SK-N-SH treated with all-trans-retinoic acid at 6 μM for 48 hours (cell line): ENCODE data around the gene LRMDA.

Experiments
- ATAC-seq: fragments of 200-7000 bp; cut with Tn5 transposase; 3 replicates; pipeline ENCODE4 v1.9.1; 2020; ENCODE audit warnings: mild to moderate bottlenecking, moderate library complexity
- ARNTL ChIP-seq: fragments of 450-650 bp; formaldehyde crosslinking; IDR thresholded peaks from 2 replicates; pipeline ENCODE4 v1.5.0; 2020; ENCODE audit warnings: low read depth, mild to moderate bottlenecking, moderate library complexity, borderline replicate concordance
- BACH2 ChIP-seq: fragments of 250-450 bp; sonication (Bioruptor Pico); IDR thresholded peaks from 2 replicates; pipeline ENCODE4 v1.9.0; 2021; ENCODE audit warnings: mild to moderate bottlenecking, borderline replicate concordance
- CSDC2 ChIP-seq: fragments of 250-450 bp; sonication (Bioruptor Pico); IDR thresholded peaks from 2 replicates; pipeline ENCODE4 v1.5.0; 2020; ENCODE audit warnings: mild to moderate bottlenecking, moderate library complexity
- ESRRG ChIP-seq: fragments of 250-450 bp; sonication (Bioruptor Pico); IDR thresholded peaks from 2 replicates; pipeline ENCODE4 v1.6.1; 2021; ENCODE audit warnings: mild to moderate bottlenecking
- ISL1 ChIP-seq: fragments of 250-450 bp; sonication (Bioruptor Pico); IDR thresholded peaks from 2 replicates; pipeline ENCODE4 v2.1.2; 2022; ENCODE audit warnings: mild to moderate bottlenecking, moderate library complexity
- OSR1 ChIP-seq: fragments of 250-450 bp; sonication (Bioruptor Pico); IDR thresholded peaks from 2 replicates; pipeline ENCODE4 v1.8.0; 2022; ENCODE audit warnings: moderate library complexity, mild to moderate bottlenecking, inconsistent platforms
- PPARA ChIP-seq: fragments of 250-450 bp; sonication (Bioruptor Pico); IDR thresholded peaks from 2 replicates; pipeline ENCODE4 v1.5.0; 2020; ENCODE audit warnings: mild to moderate bottlenecking, borderline replicate concordance
- RARB ChIP-seq: fragments of 250-450 bp; sonication (Bioruptor Pico); IDR thresholded peaks from 2 replicates; pipeline ENCODE4 v1.8.0; 2021; ENCODE audit warnings: mild to moderate bottlenecking, moderate library complexity
- SNAI2 ChIP-seq: fragments of 250-450 bp; sonication (Bioruptor Pico); IDR thresholded peaks from 2 replicates; pipeline ENCODE4 v1.5.0; 2020; ENCODE audit warnings: mild to moderate bottlenecking, moderate library complexity
- TCF4 ChIP-seq: fragments of 250-450 bp; sonication (Bioruptor Pico); IDR thresholded peaks from 2 replicates; pipeline ENCODE4 v1.8.0; 2021; ENCODE audit warnings: mild to moderate bottlenecking, moderate library complexity, borderline replicate concordance
- TOX ChIP-seq: fragments of 250-450 bp; sonication (Bioruptor Pico); IDR thresholded peaks from 2 replicates; pipeline ENCODE4 v1.8.0; 2021; ENCODE audit warnings: mild to moderate bottlenecking, moderate library complexity, borderline replicate concordance
- TSHZ2 ChIP-seq: fragments of 250-450 bp; sonication (Bioruptor Pico); IDR thresholded peaks from 2 replicates; pipeline ENCODE4 v1.5.0; 2020; ENCODE audit warnings: mild to moderate bottlenecking, moderate library complexity
- ZC3H10 ChIP-seq: fragments of 250-450 bp; sonication (Bioruptor Pico); IDR thresholded peaks from 2 replicates; pipeline ENCODE4 v1.5.1; 2021; ENCODE audit warnings: mild to moderate bottlenecking, moderate library complexity
- ZFP3 ChIP-seq: fragments of 250-450 bp; sonication (Bioruptor Pico); IDR thresholded peaks from 2 replicates; pipeline ENCODE4 v1.5.0; 2020; ENCODE audit warnings: mild to moderate bottlenecking, moderate library complexity
- ZFP30 ChIP-seq: fragments of 450-650 bp; formaldehyde crosslinking; IDR thresholded peaks from 2 replicates; pipeline ENCODE4 v1.5.0; 2022; ENCODE audit warnings: mild to moderate bottlenecking, moderate library complexity
- ZNF565 ChIP-seq: fragments of 450-650 bp; formaldehyde crosslinking; conservative IDR thresholded peaks from 2 replicates; pipeline ENCODE4 v1.5.0; 2020; ENCODE audit warnings: low read depth, mild to moderate bottlenecking, moderate library complexity
- ZNF70 ChIP-seq: fragments of 450-650 bp; formaldehyde crosslinking; IDR thresholded peaks from 2 replicates; pipeline ENCODE4 v1.5.0; 2020; ENCODE audit warnings: mild to moderate bottlenecking, moderate library complexity
- ZNF8 ChIP-seq: fragments of 450-650 bp; formaldehyde crosslinking; IDR thresholded peaks from 2 replicates; pipeline ENCODE4 v1.5.0; 2020; ENCODE audit warnings: mild to moderate bottlenecking, moderate library complexity
- TF ChIP-seq, protein P1 (sequence below): fragments of 250-450 bp; sonication (Bioruptor Pico); IDR thresholded peaks from 2 replicates; pipeline ENCODE4 v1.5.1; 2021; ENCODE audit warnings: mild to moderate bottlenecking, moderate library complexity
- TF ChIP-seq, protein P2 (sequence below): fragments of 250-450 bp; sonication (Bioruptor Pico); IDR thresholded peaks from 2 replicates; pipeline ENCODE4 v1.8.0; 2021; ENCODE audit warnings: low read depth, mild to moderate bottlenecking, moderate library complexity, borderline replicate concordance
- TF ChIP-seq, protein P3 (sequence below): fragments of 250-450 bp; sonication (Bioruptor Pico); IDR thresholded peaks from 2 replicates; pipeline ENCODE4 v1.5.1; 2020; ENCODE audit warnings: low read depth, mild to moderate bottlenecking, moderate library complexity
- TF ChIP-seq, protein P4 (sequence below): fragments of 250-450 bp; sonication (Bioruptor Pico); IDR thresholded peaks from 2 replicates; pipeline ENCODE4 v1.8.0; 2020; ENCODE audit warnings: mild to moderate bottlenecking, moderate library complexity, borderline replicate concordance

The LRMDA gene

GRCh38 chr10:75836064-75836463, 404.6 kb downstream of the LRMDA start:
- ATAC-seq, result no peak
- TF ChIP-seq, protein P1, sequence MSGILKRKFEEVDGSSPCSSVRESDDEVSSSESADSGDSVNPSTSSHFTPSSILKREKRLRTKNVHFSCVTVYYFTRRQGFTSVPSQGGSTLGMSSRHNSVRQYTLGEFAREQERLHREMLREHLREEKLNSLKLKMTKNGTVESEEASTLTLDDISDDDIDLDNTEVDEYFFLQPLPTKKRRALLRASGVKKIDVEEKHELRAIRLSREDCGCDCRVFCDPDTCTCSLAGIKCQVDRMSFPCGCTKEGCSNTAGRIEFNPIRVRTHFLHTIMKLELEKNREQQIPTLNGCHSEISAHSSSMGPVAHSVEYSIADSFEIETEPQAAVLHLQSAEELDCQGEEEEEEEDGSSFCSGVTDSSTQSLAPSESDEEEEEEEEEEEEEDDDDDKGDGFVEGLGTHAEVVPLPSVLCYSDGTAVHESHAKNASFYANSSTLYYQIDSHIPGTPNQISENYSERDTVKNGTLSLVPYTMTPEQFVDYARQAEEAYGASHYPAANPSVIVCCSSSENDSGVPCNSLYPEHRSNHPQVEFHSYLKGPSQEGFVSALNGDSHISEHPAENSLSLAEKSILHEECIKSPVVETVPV (CRISPR knock-in tag), result no peak
- TF ChIP-seq RARB (no peak), ZNF565 (CRISPR knock-in tag) (no peak), CSDC2 (no peak), ISL1 (CRISPR knock-in tag) (no peak), ZFP30 (no peak), ARNTL (CRISPR knock-in tag) (no peak), ESRRG (no peak), TSHZ2 (CRISPR knock-in tag) (no peak), BACH2 (CRISPR knock-in tag) (no peak), ZNF8 (CRISPR knock-in tag) (no peak), SNAI2 (CRISPR knock-in tag) (no peak), ZC3H10 (no peak), OSR1 (CRISPR knock-in tag) (no peak), TCF4 (CRISPR knock-in tag) (no peak), ZFP3 (no peak), PPARA (CRISPR knock-in tag) (no peak), ZNF70 (CRISPR knock-in tag) (no peak)
- TF ChIP-seq, protein P2, sequence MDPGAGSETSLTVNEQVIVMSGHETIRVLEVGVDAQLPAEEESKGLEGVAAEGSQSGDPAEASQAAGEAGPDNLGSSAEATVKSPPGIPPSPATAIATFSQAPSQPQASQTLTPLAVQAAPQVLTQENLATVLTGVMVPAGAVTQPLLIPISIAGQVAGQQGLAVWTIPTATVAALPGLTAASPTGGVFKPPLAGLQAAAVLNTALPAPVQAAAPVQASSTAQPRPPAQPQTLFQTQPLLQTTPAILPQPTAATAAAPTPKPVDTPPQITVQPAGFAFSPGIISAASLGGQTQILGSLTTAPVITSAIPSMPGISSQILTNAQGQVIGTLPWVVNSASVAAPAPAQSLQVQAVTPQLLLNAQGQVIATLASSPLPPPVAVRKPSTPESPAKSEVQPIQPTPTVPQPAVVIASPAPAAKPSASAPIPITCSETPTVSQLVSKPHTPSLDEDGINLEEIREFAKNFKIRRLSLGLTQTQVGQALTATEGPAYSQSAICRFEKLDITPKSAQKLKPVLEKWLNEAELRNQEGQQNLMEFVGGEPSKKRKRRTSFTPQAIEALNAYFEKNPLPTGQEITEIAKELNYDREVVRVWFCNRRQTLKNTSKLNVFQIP (CRISPR knock-in tag), result no peak
- TF ChIP-seq, protein P3, sequence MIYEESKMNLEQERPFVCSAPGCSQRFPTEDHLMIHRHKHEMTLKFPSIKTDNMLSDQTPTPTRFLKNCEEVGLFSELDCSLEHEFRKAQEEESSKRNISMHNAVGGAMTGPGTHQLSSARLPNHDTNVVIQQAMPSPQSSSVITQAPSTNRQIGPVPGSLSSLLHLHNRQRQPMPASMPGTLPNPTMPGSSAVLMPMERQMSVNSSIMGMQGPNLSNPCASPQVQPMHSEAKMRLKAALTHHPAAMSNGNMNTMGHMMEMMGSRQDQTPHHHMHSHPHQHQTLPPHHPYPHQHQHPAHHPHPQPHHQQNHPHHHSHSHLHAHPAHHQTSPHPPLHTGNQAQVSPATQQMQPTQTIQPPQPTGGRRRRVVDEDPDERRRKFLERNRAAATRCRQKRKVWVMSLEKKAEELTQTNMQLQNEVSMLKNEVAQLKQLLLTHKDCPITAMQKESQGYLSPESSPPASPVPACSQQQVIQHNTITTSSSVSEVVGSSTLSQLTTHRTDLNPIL (CRISPR knock-in tag), result no peak

DNA sequence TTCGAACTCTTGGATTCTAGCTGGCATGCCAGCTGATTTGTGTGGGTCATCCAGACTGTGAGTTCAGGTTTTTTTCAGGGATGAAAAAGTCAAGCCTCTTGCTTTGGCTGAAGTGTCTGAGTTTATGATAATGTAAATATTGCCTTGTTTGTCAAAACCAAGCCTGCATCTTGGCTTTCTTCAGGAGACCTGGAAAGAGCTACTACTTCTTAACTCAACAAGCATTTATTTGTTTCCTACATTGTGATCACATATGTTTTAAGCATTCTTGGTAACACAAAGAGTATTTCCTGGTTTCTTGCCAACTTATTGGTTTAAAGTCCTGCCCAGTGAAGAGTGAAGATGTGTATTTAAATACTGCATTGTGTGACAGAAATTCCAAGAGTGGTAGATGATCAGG, 407.1 kb downstream of the LRMDA start:
- ATAC-seq, result no peak
- TF ChIP-seq ZNF8 (CRISPR knock-in tag) (no peak), ZFP30 (no peak), ARNTL (CRISPR knock-in tag) (no peak), ZNF70 (CRISPR knock-in tag) (no peak), PPARA (CRISPR knock-in tag) (no peak), OSR1 (CRISPR knock-in tag) (no peak), ZNF565 (CRISPR knock-in tag) (no peak), ZFP3 (no peak), TSHZ2 (CRISPR knock-in tag) (no peak), BACH2 (CRISPR knock-in tag) (no peak), TOX (CRISPR knock-in tag) (no peak), CSDC2 (no peak), ESRRG (no peak)
- TF ChIP-seq, protein P4, sequence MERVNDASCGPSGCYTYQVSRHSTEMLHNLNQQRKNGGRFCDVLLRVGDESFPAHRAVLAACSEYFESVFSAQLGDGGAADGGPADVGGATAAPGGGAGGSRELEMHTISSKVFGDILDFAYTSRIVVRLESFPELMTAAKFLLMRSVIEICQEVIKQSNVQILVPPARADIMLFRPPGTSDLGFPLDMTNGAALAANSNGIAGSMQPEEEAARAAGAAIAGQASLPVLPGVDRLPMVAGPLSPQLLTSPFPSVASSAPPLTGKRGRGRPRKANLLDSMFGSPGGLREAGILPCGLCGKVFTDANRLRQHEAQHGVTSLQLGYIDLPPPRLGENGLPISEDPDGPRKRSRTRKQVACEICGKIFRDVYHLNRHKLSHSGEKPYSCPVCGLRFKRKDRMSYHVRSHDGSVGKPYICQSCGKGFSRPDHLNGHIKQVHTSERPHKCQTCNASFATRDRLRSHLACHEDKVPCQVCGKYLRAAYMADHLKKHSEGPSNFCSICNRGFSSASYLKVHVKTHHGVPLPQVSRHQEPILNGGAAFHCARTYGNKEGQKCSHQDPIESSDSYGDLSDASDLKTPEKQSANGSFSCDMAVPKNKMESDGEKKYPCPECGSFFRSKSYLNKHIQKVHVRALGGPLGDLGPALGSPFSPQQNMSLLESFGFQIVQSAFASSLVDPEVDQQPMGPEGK, result no peak
- TF ChIP-seq, protein P2 (CRISPR knock-in tag), result no peak
- TF ChIP-seq, protein P1 (CRISPR knock-in tag), result no peak
- TF ChIP-seq, protein P3 (CRISPR knock-in tag), result no peak
